Retinal pigment epithelial cell (primary cell): ENCODE data around the gene NAT16.

ENCODE experiments used
- DNase-seq: peaks from one replicate; pipeline ENCODE4 v3.0.0-alpha.2; 2010; ENCODE audit warnings: low read depth
- H3K4me3 ChIP-seq: 2 replicates; pipeline ENCODE4 v1.5.1; 2011; ENCODE audit warnings: mild to moderate bottlenecking, low read length, control low read depth, moderate library complexity
- TF ChIP-seq, protein P1 (sequence below): conservative IDR thresholded peaks from 2 replicates; pipeline ENCODE4 v1.5.1; 2011; ENCODE audit warnings: low read depth, low read length, control low read depth, inconsistent platforms

The NAT16 gene

DNA sequence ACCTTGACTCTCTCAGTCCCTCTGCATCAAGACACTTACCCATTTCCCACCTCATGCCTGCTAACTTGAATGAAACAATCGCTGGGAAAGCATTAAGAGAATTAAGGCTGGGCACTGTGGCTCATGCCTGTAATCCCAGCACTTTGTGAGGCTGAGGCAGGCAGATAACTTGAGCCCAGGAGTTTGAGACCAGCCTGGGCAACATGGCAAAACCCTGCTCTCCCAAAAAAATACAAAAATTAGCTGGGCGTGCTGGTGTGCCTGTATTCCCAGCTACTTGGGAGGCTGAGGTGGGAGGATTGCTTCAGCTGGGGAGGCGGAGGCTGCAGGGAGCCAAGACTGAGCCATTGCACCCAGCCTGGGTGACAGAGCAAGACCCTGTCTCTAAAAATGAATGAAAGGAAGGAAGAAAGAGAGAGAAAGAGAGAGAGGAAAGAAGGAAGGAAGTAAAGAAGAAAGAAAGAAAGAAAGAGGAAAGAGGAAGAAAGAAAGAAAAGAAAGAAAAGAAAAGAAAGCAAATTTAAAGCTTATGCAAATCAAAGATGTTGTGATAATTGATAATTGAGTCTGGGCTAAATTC is 52.5 kb downstream of the NAT16 start:
- no peak for DNase-seq
- TF ChIP-seq, protein P1, sequence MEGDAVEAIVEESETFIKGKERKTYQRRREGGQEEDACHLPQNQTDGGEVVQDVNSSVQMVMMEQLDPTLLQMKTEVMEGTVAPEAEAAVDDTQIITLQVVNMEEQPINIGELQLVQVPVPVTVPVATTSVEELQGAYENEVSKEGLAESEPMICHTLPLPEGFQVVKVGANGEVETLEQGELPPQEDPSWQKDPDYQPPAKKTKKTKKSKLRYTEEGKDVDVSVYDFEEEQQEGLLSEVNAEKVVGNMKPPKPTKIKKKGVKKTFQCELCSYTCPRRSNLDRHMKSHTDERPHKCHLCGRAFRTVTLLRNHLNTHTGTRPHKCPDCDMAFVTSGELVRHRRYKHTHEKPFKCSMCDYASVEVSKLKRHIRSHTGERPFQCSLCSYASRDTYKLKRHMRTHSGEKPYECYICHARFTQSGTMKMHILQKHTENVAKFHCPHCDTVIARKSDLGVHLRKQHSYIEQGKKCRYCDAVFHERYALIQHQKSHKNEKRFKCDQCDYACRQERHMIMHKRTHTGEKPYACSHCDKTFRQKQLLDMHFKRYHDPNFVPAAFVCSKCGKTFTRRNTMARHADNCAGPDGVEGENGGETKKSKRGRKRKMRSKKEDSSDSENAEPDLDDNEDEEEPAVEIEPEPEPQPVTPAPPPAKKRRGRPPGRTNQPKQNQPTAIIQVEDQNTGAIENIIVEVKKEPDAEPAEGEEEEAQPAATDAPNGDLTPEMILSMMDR, result no peak
- peak overlapping the region; percentile 85 for H3K4me3 ChIP-seq

DNA sequence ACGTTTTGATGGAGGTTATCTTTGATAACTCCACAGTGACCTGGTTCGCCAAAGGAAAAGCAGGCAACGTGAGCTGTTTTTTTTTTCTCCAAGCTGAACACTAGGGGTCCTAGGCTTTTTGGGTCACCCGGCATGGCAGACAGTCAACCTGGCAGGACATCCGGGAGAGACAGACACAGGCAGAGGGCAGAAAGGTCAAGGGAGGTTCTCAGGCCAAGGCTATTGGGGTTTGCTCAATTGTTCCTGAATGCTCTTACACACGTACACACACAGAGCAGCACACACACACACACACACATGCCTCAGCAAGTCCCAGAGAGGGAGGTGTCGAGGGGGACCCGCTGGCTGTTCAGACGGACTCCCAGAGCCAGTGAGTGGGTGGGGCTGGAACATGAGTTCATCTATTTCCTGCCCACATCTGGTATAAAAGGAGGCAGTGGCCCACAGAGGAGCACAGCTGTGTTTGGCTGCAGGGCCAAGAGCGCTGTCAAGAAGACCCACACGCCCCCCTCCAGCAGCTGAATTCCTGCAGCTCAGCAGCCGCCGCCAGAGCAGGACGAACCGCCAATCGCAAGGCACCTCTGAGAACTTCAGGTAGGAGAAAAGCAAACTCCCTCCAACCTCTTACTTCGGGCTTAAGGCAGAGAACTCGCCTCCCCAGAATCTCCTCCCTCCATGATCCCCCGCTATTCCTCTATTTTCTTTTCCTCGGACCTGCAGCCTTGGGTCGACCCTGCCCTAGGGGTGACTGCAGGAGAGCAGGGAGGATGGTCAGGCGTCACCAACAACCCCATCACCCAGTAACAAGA is 53.2 kb downstream of the NAT16 start, which contains the start of gene SERPINE1:
Gene SERPINE1 (plus strand): TSS at position 454 of the 809 bp plus-strand sequence. CDS start 1,290 bp downstream, outside the sequence.
- peak within 1 kb of the TSS; percentile 85 for H3K4me3 ChIP-seq
- DNase-seq, result peak; percentile 92
- TF ChIP-seq, protein P1, result no peak

DNA sequence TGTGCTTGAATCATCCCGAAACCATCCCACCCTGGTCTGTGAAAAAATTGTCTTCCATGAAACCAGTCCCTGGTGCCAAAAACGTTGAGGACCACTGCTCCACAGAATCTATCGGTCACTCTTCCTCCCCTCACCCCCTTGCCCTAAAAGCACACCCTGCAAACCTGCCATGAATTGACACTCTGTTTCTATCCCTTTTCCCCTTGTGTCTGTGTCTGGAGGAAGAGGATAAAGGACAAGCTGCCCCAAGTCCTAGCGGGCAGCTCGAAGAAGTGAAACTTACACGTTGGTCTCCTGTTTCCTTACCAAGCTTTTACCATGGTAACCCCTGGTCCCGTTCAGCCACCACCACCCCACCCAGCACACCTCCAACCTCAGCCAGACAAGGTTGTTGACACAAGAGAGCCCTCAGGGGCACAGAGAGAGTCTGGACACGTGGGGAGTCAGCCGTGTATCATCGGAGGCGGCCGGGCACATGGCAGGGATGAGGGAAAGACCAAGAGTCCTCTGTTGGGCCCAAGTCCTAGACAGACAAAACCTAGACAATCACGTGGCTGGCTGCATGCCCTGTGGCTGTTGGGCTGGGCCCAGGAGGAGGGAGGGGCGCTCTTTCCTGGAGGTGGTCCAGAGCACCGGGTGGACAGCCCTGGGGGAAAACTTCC is 54.0 kb downstream of the NAT16 start:
- no peak for DNase-seq
- TF ChIP-seq, protein P1, result no peak
- H3K4me3 ChIP-seq, result no peak overlapping the region

DNA sequence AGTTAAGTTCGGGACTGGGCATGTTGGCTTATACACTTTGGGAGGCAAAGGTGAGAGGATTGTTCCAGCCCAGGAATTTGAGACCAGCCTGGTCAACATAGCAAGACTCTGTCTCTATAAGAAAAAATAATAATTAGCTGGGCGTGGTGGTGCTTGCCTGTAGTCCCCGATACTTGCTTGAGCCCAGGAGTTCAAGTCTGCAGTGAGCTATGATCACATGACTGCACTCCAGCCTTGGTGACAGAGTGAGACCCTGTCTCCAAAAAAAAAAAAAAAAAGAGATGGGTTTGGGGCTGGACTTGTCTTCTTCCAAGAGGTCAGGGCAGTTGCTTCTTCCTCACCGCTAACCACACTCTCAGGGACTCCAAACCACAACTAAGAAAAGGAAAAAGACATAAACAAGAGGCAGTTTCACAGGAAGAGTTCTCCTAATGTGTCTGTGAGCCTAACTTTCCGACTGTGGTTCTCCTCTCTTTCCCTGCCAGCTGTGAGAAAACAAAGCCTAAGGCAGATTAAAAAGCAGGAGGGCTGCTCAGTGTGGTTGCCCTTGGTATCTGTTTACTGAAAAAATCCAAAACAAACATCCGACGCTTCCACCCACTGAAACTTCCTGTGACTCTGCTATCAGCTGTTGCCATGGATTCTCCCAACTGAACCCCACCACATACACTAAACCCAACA is 55.6 kb downstream of the NAT16 start:
- no peak for DNase-seq
- TF ChIP-seq, protein P1, result no peak
- H3K4me3 ChIP-seq, result no peak overlapping the region

DNA sequence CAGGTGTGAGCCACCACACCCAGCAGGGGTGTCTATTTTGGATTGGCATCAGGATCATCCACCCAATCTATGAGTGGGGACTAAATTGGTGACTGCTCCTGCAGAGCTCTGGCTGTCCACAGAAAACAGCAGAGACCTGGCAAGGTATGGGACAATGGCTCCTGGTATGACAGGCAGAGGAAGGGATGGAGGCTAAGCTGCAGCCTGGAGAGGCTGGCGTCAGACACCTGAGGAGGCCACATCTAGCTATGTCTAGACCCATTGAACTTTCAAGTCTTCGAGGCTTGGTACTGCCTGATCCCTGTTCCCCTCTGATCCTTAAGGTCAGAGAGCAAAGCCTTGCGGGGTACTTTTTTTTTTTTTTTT is 56.4 kb downstream of the NAT16 start:
- no peak for DNase-seq
- TF ChIP-seq, protein P1, result no peak
- H3K4me3 ChIP-seq, result no peak overlapping the region

DNA sequence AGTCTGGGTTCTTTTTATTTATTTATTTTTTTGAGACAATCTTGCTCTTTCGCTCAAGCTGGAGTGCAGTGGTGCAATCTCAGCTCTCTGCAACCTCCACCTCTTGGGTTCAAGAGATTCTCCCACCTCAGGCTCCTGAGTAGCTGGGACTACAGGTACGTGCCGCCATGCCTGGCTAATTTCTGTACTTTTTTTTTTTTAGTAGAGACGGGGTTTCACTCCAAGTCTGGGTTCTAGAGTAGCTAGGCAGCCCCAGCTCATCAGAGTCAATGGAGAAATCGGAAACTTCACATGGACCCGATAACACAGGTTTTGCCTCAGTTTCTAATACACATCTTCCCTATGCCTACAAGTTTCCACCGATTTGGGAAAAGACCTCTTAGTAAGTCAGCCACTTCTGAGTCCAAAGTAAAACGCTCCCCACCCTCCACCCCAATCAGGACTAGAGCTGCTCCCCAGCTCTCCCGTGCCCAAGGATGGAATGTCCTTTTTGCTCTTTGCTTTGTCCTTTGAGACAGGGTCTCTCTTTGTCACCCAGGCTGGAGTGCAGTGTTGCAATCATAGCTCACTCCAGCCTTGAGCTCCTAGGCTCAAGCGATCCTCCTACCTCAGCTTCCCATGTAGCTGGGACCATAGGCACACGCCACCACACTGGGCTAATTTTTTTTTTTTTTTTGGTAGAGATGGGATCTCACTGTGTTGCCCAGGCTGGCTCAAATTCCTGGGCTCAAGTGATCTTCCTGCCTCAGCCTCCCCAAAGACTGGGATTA is 57.0 kb downstream of the NAT16 start:
- TF ChIP-seq, protein P1, result no peak
- H3K4me3 ChIP-seq, result no peak overlapping the region
- DNase-seq, result no peak
